ENCODE results near the gene PRR15.

PRR15 gene

DNA sequence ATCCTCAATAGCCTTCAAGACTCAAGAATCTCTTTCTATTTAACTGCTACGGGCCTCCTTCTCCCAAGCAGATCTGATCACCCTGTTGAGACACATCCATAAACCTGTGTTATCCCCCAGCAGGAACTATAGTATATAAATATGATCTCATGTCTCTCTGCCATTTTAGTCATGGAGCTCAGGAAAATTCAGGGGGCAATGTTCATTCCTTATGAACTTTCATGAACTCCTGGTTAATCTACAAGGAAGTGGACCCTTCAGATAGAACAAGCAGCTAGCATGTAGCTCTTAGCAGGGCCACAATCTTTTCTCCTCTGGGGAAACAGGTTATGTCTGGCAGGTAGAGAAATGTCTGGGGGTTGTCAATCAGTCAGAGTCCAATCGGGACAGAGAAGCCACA lies 8.9 kb downstream of the PRR15 start:
- DNase-seq = no peak

DNA sequence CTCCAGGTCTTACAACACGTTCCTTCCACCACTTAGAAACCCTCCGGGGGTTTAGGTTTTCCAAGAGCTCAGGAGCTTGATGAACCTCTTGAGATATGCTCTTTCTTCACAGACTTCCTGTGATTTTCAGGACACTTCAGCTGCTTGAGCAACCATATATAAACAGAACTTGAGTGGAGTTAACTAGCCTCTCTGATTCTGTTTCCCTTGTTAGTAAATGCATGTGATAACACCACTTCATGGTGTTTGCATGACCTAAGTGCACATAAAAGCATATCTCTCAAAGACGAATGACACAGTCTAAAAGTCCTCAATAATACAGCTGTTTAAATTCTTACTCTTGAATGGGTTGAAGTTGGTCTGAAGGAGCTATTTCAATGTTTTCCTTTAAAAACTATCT lies 9.9 kb downstream of the PRR15 start:
- no peak for DNase-seq

DNA sequence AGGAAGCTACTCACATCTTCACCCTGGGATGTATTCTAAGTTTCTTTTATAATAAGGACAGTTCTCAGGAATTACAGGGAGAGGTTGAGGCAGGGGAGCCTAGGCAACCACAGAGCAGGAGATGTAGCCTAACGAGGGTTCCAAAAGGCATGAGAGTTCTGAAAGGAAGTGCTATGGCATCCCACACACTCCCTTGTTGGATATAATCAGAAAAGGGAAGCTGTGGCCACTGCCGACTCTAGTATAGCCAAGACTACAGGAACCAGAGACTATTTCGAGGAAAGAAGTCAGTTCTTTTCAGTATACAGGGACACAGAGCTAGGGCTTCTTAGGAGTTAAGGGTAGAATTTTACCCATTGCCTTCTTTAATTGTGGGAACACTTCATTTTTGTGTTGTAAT lies 11.0 kb downstream of the PRR15 start:
- no peak for DNase-seq

DNA sequence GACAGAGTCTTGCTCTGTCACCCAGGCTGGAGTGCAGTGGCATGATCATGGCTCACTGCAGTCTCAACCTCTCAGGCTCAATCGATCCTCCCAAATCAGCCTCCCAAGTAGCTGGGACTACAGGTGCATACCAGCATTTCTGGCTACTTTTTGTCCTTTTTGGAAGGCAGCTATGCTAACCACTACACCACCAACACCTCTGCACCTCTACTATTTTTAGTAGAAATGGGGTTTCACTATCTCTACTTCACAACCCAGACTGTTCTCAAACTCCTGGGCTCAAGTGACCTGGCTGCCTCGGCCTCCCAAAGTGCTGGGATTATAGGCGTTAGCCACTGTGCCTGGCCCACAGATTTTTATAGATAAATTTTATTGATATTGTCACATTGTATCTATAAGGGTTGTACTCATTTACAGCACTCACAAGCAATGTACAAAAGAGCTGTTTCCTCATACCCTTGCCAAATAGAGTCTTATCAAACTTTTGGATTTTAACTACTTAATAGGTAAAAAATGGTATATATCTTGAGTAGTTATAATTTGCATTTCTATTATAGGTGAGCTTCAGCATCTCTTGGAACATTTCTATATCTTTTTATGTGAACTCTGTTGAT lies 23.7 kb downstream of the PRR15 start:
- DNase-seq = no peak

DNA sequence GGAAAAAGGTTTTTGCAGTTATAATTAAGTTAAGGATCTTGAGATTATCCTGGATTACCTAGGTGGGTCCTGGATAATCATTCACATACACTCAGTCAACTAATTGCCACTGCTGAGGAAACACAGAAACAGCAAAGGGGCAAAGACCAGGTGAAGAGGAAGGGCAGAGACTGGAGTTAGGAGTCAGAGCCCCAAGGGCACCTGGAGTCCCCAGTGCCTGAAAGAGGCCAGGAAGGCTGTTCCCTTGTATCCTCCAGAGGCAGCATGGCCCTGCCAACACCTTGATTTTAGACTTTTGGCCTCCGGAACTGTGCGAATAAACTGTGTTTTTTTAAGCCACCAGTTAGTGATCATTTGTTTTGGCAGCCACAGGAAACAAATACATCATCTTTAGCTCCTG lies 24.6 kb downstream of the PRR15 start:
- DNase-seq = no peak

DNA sequence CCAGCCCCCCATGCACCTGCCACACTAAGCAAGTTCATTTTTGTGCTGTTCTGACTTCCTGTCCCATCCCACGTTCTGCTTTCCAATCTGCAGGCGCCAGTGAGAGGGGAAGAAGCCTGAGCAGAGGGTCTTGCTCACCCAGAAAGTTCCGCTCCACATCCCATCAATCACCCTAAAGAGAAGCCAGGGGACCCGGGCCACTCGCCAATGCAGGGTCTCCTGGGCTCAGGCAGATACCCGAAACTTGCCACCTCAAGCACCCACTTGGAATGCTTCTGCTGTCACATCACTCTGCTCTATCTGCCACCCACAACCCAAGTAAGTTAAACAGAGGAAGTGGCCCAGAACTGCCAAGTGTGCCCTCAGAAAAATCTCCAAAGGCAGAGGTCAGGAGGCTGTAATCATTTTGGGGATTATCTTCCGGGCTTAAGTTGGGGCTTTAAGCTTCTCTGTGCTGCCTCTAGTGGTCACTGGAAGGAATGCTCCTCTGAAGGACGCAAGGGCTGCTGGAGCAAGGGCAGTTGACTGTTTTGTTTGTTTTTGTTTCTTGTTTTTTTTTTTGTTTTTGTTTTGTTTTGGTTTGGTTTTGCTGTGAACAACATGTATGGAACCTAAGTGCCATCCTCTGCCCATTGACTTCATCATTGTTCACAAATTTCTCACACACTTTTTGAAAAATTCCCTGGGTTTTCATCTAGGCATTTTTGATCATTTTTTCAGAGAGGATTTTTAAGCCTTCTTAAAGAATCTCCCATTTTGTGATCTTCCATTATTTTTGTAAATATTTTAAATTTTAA lies 25.5 kb downstream of the PRR15 start:
- no peak for DNase-seq

DNA sequence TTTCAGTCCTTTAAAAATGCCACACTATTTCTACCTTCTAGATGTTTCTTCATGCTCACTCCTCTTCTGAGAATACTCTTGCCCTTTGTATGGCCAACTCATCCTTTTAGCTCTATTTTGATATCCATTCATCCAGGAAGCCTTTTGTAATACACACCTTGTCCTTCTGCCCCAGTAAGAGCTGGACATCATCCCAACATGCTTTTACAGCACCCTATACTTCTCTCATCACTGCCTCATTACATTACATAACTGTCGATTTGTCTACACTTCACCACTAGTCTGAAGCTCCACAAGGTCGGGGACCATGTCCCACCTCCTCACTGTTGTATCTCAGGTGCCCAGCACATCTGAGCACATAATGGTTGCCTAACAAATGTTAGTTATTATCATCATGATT lies 29.2 kb downstream of the PRR15 start:
- DNase-seq = no peak

DNA sequence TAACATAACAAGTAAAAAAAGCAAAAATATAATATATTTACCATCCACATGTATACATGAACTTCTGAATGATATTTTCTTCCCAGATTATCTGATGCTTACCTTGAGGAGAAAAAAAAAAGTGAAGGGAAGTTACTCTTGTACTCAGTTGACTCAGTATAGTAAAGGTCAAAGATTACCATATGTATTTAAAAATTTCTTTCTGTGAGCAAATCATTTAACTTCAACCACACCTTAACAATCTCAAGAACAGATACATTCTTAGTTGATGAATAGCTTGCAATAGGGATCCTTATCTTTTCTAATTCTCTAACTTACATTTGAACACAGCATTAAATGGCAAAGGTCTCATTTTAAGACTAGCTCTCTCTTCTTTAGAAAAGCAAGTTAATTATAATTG lies 29.8 kb downstream of the PRR15 start:
- DNase-seq = no peak

DNA sequence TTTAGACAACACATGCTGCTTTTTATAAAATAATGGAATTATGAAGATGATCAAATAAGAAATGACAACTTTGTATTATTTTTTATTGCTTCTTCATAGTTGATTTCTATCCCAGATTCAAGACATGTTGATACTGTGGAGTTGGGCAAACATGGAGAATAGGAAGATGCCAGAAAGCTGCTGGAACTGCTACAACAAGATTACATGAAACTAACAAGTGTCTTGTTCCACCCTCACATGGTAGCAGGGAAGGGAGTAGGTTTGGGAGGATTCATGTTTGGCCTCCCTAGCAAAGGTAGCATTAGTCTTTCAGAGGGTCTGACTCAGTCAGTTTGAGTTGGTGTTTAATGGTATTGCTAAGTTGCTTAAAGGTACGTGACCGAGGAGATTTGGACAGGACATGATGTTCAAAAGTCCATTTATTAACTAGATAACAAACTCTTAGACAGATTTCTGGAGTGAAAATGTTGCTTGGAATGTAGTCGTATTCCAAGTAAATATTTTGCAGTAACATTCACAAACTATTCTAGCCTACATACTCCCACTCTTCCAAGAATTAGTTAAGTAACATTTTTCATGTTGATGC lies 33.1 kb downstream of the PRR15 start:
- no peak for DNase-seq

DNA sequence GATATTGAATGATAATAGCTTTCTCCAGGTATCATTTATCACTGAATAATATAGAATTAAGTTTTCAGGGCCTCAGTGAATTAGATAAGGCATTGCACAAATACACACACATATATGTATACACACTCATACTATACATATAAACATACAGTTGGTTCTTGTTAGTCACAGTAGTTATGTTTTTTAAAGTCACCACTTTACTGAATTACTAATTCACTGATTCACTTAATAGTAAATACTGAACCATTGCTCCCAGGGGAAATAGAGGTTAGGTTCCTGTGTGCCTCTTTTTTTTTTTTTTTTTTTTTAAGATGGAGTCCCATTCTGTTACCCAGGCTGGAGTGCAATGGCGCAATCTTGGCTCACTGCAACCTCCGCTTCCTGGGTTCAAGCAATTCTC lies 33.6 kb downstream of the PRR15 start:
- DNase-seq = no peak

DNA sequence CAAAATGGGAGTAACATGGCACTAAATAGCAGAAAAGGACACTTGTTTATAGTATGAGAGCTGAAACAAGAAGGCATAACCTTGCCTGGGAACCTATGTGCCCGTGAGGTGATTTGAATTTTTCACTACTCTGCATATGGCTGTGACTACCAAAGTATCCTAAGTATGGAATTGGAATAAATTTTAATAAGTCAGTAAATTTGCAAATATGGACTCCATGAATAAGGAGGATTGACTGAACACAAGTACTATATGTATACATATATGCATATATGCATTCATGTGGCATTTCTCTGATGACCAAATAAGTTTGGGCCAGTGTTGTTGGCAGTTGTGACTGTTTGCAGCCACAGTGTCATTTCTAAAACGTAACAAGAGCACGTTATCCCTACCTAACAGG lies 34.5 kb downstream of the PRR15 start:
- no peak for DNase-seq

DNA sequence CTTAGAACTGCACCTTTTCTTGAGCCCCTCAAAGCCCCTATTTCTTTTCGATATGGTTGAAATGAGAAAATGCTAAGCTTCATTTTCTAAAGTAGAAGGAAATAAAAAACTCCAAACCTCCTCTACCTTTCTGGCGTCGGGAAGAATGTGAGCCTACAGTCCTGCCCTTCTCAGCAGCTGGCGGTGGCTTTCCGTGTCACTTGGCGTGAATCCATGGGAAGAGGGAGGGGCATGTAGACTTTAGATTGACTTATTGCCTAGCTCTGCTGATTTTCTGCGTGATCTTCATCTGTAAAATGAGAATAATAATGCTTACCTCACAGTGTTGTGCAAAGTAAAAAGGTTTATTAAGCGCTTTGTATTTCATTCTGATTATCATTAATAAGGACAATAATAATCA lies 35.0 kb downstream of the PRR15 start:
- no peak for DNase-seq

DNA sequence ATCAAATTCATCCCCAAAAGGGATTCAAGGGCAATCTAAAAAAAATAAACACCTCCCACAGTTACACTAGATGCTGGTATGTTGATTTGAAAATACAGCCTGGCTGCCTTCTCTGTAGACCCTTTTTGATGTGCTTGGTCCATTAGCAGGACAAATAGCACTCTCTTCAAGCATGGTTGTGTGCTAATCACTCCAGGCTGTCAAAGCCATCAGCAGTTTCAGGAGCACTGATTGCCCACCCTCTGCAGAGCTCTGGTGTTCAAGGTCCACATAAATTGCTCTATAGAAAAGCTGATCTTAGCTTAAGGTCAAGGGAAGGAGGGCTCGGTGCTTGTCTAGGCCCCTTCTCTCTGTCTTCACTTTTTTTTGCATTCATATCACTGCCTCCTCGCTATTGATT lies 35.4 kb downstream of the PRR15 start:
- no peak for DNase-seq

DNA sequence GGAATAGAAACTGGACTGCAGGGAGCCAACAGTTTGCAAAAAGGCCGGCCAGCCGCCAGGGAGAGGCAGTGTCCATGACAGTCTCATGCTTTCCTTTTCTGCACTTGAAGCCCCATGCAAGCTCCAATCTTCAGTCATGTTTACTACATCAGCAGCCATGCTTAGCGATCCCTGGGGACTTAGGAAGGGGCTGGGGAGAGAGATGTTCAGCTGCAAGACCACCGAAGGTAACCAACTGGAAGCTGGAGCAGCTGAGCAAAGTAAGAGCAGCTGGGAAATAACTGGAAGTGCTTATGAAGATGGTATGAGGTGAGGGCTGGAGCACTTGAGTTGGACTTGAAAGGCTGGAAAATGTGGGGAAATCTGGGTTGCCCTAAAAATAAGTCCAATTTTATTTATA lies 37.0 kb downstream of the PRR15 start:
- DNase-seq = no peak

DNA sequence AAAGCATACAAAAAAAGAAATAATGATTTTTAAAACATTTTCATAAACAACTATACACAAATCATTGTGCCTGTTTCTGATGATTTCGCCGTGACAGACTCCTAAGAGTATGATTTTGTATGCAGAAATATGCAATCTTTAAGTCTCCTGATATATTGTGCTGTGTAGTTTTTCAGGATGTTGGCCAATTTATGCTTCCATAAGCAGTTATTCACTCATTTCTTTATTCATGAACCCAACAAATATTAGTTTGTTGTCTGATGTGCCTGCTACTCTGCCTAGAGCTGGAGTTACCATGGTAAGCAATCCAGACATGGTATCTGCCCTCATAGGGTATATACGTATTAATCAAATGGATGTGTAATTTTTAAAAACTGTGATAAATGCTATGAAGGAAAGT lies 40.4 kb downstream of the PRR15 start:
- no peak for DNase-seq

DNA sequence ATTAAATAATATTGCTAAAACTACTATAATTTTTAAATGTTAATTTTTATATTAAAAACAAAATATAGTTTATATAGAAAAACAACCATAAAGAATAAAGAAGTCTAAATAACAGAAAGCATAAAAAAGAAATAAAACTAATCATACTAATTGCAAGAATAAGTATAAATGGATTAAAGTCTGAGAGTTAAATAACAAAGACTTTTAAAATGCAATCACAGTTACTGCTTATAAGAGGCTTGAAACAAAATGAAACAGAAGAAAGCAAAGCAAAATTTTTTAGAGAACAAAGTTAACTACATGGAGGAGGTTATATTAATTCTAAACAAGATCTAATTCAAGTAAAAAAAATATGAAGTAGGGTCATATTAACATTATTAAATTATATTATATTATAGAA lies 41.1 kb downstream of the PRR15 start:
- DNase-seq = no peak

DNA sequence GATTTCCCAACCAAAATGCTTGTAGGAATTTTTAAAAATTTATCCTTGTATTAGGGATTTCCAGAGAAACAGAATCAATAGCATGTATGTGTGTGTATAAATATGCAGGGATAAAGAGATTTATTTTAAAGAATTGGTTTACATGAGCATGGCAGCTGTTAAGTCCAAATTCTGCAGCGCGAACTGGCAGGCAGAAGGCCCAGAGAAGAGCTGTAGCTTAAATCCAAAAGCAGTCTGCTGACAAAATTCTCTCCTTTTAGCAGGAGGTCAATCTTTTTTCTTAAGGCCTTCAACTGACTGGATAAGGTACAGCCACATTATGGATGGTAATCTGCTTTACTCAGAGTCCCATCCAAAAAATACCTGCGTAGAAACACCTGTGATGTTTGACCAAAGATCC lies 42.0 kb downstream of the PRR15 start:
- DNase-seq = no peak

DNA sequence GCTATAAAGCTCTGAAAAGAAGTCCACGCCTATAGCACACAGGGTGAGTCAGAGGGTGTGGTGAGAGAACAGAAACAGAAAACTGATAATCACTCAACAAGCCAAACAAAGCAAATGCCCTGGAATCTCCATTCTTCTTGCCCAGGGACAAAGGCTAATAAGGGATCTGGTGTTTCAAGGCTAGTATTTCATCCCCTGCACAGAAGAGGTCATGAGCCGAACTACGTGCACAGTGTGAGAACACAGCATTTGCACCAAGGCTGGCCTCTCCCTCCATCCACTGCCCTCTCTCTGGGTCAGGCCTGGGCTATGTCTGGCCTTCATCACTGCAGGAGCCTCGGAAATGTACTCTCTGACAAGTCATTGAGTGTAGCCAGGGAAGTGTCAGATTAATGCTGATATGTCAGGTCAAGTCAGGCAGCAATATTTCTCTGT lies 42.7 kb downstream of the PRR15 start:
- DNase-seq = no peak

DNA sequence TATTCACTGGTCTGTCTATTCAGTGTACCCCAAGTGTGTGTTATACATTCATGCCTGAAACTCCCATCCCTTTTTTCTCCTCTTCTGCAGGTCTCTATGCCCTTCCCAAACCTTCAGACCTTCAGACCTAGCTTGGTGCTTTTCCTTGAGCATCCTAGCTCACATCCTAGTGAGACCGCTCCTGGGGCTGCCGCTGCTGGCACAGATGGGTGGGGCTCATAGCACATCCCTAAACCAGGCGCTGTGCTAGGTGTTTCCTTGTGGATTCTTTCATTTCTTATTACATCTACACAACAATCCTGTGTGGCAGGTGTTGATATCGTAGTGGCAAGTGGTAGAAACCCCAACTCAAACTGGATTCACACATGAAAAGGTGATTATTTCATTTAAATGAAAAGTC lies 43.2 kb downstream of the PRR15 start:
- DNase-seq = no peak

DNA sequence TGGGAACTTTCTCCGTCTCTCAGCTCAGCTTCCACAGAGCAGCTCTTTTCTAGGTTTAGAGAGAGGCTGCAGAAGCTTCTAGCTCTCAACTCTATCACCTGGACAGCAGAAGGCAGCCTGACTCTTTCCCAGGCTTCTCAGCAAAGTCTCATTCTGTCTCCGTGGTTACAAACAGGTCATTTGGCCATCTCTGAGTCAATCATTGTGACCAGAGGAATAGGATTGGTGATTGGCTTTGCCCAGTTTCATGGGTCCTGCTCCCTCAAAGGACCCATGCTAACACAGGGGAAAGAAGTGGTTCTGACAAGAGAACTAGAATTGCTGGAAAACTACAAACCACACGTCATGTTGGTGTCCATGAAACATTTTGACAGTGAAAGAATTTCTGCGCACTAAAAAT lies 43.6 kb downstream of the PRR15 start:
- no peak for DNase-seq

DNA sequence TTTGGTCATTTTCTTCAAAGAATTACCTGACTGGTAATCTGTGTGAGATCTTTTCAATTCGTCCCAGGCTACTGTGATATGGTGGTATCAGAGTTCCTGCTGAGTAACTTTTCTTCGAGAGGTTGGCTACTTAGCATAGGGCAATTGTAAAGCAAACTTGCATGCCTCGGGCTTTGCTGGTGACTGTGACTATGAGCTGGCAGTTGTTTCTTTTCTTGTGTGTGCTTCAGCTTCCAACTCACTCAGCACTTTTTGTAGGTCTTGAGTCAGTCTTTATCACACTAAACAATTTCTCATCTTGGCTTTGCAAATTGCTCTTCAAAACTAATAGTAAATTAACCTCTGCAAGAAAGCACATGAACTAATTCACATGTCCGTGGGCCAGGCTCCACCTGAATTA lies 44.3 kb downstream of the PRR15 start:
- DNase-seq = no peak

DNA sequence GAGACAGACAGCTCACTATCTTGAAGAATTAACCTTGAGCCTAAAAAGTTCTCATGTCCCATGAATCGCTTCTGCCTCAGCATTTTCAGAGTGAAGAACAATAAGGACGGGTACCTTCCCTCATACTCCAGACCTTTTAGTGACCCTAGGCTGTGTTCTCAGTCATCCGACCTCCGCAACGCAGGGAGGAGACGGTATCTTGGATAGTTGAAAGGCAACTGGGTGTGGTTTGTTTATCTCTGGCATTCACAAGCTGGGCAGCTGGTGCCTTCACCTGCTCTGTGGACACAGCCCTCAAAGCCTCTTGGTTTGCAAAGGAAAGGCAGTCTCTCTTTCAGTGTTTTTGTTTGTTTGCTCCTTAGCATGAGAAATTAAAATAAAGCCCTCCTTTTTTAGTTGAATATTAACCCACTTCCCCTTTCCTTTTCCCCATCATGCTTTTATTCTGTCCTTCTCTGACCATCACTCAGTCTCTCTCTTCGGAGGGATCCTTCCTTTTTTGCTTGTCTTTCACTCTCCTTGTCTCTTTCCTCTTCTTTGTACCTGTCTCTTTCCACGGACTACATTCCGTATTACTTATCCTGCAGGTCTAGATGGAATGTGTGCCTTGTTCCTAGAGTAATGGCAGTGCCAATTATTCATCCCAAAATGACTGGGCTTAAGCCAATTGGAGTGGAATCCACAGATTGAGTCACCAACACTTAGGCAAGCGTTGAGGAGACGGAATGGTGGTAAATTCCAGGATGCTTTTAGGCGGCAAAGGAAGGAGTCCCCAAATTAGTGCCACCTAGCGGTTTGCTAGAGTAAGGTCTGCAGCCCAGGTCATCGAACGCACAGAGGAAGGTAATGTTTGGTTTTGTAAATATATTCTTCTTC lies 45.8 kb downstream of the PRR15 start:
- DNase-seq = no peak

DNA sequence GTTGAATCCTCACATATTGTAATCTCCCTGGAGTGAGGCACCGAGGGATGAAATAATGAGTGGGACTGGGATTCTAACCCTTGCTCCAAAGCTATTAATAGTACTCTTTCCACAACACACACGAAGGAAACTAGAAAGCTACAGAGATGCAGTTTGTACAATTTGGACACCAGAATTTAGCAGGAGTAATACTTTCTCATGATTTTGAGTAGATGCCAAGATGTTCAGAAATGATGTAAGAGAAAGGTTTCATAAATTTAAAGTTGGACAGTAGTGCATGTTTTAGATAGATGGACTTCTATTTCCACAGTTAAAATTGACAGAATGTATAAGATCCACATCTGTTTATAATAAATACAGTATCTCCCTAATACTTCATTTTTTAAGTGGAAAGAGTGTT lies 46.5 kb downstream of the PRR15 start:
- DNase-seq = no peak
